Neural progenitor cell (in vitro differentiated cells): Measurements from ENCODE around the gene TMEM147. TPM values are rescaled to one million over a fixed set of nuclear protein-coding genes. Genes with fewer than 3 reads are reported as not detected.
A peak's percentile ranks its signal among the peaks of the same experiment; 100 is the strongest.

Experiments
- DNase-seq: peaks from one replicate; pipeline ENCODE4 v3.0.0-alpha.2; 2016; ENCODE audit warnings: low spot score
- H2AFZ ChIP-seq: fragments of 200-600 bp; sonication (generic); replicated peaks from 2 replicates; pipeline ENCODE4 v1.6.1; 2016; ENCODE audit warnings: antibody characterized with exemption
- H3F3A ChIP-seq: fragments of 200-600 bp; sonication (generic); 2 replicates; pipeline ENCODE4 v1.6.1; 2016; ENCODE audit warnings: antibody characterized with exemption, low read depth
- H3K27ac ChIP-seq: fragments of 200-600 bp; sonication (generic); 2 replicates; pipeline ENCODE4 v1.5.1; 2016; ENCODE audit warnings: mild to moderate bottlenecking
- H3K27me3 ChIP-seq: fragments of 200-600 bp; sonication (generic); 2 replicates; pipeline ENCODE4 v1.6.1; 2016; ENCODE audit warnings: mild to moderate bottlenecking, moderate library complexity
- H3K36me3 ChIP-seq: fragments of 200-600 bp; sonication (generic); 2 replicates; pipeline ENCODE4 v1.5.1; 2016
- H3K4me1 ChIP-seq: fragments of 200-600 bp; sonication (generic); 2 replicates; pipeline ENCODE4 v1.6.1; 2016; ENCODE audit warnings: mixed run types
- H3K4me2 ChIP-seq: fragments of 200-600 bp; sonication (generic); 2 replicates; pipeline ENCODE4 v1.6.1; 2016
- H3K4me3 ChIP-seq: fragments of 200-600 bp; sonication (generic); 2 replicates; pipeline ENCODE4 v1.5.1; 2016
- H3K79me2 ChIP-seq: fragments of 200-600 bp; sonication (generic); 2 replicates; pipeline ENCODE4 v1.6.1; 2016; ENCODE audit warnings: low read depth
- H3K9ac ChIP-seq: fragments of 200-600 bp; sonication (generic); 2 replicates; pipeline ENCODE4 v1.6.1; 2016
- H3K9me3 ChIP-seq: fragments of 200-600 bp; sonication (generic); 2 replicates; pipeline ENCODE4 v1.5.1; 2016; ENCODE audit warnings: low read depth
- H4K20me1 ChIP-seq: fragments of 200-600 bp; sonication (generic); 2 replicates; pipeline ENCODE4 v1.6.1; 2016; ENCODE audit warnings: low read depth
- H3K27ac Mint-ChIP-seq: 3 replicates; pipeline ENCODE4 v1.8.0; 2021; ENCODE audit warnings: mixed read lengths
- H3K27me3 Mint-ChIP-seq: 2 replicates; pipeline ENCODE4 v1.8.0; 2022; ENCODE audit warnings: low read depth, mild to moderate bottlenecking, inconsistent platforms, moderate library complexity, mixed read lengths; ENCODE audit not compliant: insufficient read depth
- H3K36me3 Mint-ChIP-seq: 3 replicates; pipeline ENCODE4 v1.8.0; 2021; ENCODE audit warnings: mixed read lengths
- H3K4me1 Mint-ChIP-seq: 3 replicates; pipeline ENCODE4 v1.8.0; 2021; ENCODE audit warnings: mixed read lengths
- H3K4me3 Mint-ChIP-seq: 3 replicates; pipeline ENCODE4 v1.8.0; 2021; ENCODE audit warnings: mild to moderate bottlenecking, moderate library complexity, mixed read lengths
- H3K9me3 Mint-ChIP-seq: 3 replicates; pipeline ENCODE4 v1.8.0; 2020; ENCODE audit warnings: mixed read lengths
- CTCF ChIP-seq: fragments of 200-600 bp; sonication (generic); IDR thresholded peaks from 2 replicates; pipeline ENCODE4 v1.5.1; 2017; ENCODE audit warnings: antibody characterized with exemption, mild to moderate bottlenecking
- EZH2 ChIP-seq: fragments of 200-600 bp; sonication (generic); IDR thresholded peaks from 2 replicates; pipeline ENCODE4 v1.6.1; 2017; ENCODE audit warnings: antibody characterized with exemption, mild to moderate bottlenecking, moderate library complexity
- EZH2phosphoT487 ChIP-seq: fragments of 200-600 bp; sonication (generic); IDR thresholded peaks from 2 replicates; pipeline ENCODE4 v1.6.1; 2017; ENCODE audit warnings: antibody characterized with exemption
- total RNA-seq: library from RNA; depleted of rRNA; stranded (reverse); fragments of >200 nt; gene quantifications from 2 replicates; pipeline ENCODE4 v1.2.3, GENCODE V29; 2015; ENCODE audit warnings: low replicate concordance

Gene TMEM147
- total RNA-seq, 1 donor from 2014 or later, result 57.8 TPM

GRCh38 chr19:35518313-35518712 lies 27.1 kb upstream of the TMEM147 start:
- H3K27ac Mint-ChIP-seq, result no peak overlapping the region

GRCh38 chr19:35519291-35519690 lies 26.1 kb upstream of the TMEM147 start:
- peaks cover 5% of the 10 kb centered on the region for H3K4me1 ChIP-seq
- H4K20me1 ChIP-seq, result no peaks in the 10 kb centered on the region
- Mint-ChIP-seq H3K9me3 (no peaks in the 10 kb centered on the region), H3K4me1 (peaks cover 14% of the 10 kb centered on the region), H3K4me3 (no peak overlapping the region), H3K27ac (no peak overlapping the region), H3K27me3 (peaks cover 15% of the 10 kb centered on the region), H3K36me3 (no peaks in the 10 kb centered on the region)
- no peaks in the 10 kb centered on the region for H3K36me3 ChIP-seq
- no peak overlapping the region for H3K4me2 ChIP-seq
- no peak for DNase-seq
- no peak overlapping the region for H2AFZ ChIP-seq
- peaks cover 4% of the 10 kb centered on the region for H3K27me3 ChIP-seq
- peaks cover 4% of the 10 kb centered on the region for H3F3A ChIP-seq
- no peaks in the 10 kb centered on the region for H3K9me3 ChIP-seq
- no peak overlapping the region for H3K27ac ChIP-seq
- TF ChIP-seq EZH2phosphoT487 (no peak), CTCF (no peak), EZH2 (no peak)
- no peak overlapping the region for H3K9ac ChIP-seq
- H3K79me2 ChIP-seq, result no peaks in the 10 kb centered on the region
- no peak overlapping the region for H3K4me3 ChIP-seq

More at GRCh38 chr19:35518313-35518712, 27.1 kb upstream of the TMEM147 start:
- no peak for TF ChIP-seq EZH2phosphoT487
- TF ChIP-seq EZH2, result no peak
- no peak for TF ChIP-seq CTCF
- Histone ChIP-seq H3K9ac (no peak overlapping the region), H3K4me3 (no peak overlapping the region), H3K9me3 (no peaks in the 10 kb centered on the region), H3K4me1 (no peaks in the 10 kb centered on the region), H4K20me1 (no peaks in the 10 kb centered on the region), H2AFZ (no peak overlapping the region), H3F3A (no peaks in the 10 kb centered on the region), H3K4me2 (no peak overlapping the region), H3K36me3 (no peaks in the 10 kb centered on the region), H3K27ac (no peak overlapping the region), H3K27me3 (peaks cover 12% of the 10 kb centered on the region), H3K79me2 (no peaks in the 10 kb centered on the region)
- no peak for DNase-seq
- Mint-ChIP-seq H3K9me3 (no peaks in the 10 kb centered on the region), H3K4me1 (peaks cover 7% of the 10 kb centered on the region), H3K36me3 (no peaks in the 10 kb centered on the region), H3K4me3 (no peak overlapping the region), H3K27me3 (peaks cover 15% of the 10 kb centered on the region)

- Histone ChIP-seq H2AFZ (no peak overlapping the region), H3K4me1 (peaks cover 15% of the 10 kb centered on the region), H3K4me2 (no peak overlapping the region), H3K9ac (no peak overlapping the region), H3K9me3 (no peaks in the 10 kb centered on the region), H3K27me3 (no peaks in the 10 kb centered on the region), H3K79me2 (no peaks in the 10 kb centered on the region), H3K4me3 (no peak overlapping the region), H3K27ac (no peak overlapping the region), H3F3A (peaks cover 9% of the 10 kb centered on the region), H3K36me3 (no peaks in the 10 kb centered on the region), H4K20me1 (no peaks in the 10 kb centered on the region)
- no peaks in the 10 kb centered on the region for H3K9me3 Mint-ChIP-seq
- no peak for TF ChIP-seq CTCF
- no peak for TF ChIP-seq EZH2phosphoT487
- TF ChIP-seq EZH2, result no peak
- H3K4me3 Mint-ChIP-seq, result no peak overlapping the region
- H3K27ac Mint-ChIP-seq, result peak overlapping the region; percentile 50
- H3K36me3 Mint-ChIP-seq, result no peaks in the 10 kb centered on the region
- peaks cover 11% of the 10 kb centered on the region for H3K27me3 Mint-ChIP-seq
- peaks cover 20% of the 10 kb centered on the region for H3K4me1 Mint-ChIP-seq
- no peak for DNase-seq
These were observed 24.2 kb upstream of the TMEM147 start for GRCh38 chr19:35521124-35521743.
